Measurements from ENCODE around the gene CACNG1.
"Not testable (repeated sequence)": the region's sequence is repeated elsewhere in the genome, so short reads cannot be mapped to it uniquely, and the experiment has no call there.

CACNG1 gene

DNA sequence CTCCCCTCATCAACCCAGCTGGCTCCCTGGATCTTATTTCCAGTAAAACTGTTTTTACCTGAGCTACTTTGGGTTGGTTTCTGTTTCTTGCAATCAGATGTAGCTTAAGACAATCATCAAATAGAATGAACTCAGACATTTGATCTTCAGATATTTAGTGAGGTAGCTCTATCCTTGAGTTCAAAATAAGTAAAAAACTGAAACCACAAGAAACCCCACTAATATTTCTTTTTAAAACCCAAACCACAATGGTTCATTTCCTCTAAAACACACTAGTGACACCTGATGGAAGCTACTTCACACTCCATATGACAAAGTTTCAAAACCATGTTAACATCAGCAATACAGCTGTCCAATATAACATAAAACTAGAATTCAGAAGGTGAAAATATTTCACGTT, 37.8 kb downstream of the CACNG1 start:
- no peak for DNase-seq

DNA sequence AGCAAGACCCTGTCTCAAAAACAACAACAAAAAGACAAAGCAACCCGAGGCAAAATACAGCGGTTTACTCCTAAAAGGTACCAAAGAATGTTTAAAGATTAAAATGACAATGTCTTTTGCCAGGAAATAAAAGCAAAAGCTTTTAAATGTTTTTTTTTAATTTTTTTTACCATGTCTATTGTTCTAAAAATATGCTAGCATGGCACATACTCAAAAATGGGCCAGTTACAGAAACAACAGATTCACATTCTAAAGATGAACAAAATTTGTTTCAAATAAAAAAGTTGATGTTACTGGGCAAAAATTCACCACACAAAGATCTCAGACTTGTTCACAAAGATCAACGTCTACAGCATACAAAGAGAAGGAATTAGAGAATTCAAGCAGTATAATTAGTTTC, 41.1 kb downstream of the CACNG1 start:
- DNase-seq: no peak

DNA sequence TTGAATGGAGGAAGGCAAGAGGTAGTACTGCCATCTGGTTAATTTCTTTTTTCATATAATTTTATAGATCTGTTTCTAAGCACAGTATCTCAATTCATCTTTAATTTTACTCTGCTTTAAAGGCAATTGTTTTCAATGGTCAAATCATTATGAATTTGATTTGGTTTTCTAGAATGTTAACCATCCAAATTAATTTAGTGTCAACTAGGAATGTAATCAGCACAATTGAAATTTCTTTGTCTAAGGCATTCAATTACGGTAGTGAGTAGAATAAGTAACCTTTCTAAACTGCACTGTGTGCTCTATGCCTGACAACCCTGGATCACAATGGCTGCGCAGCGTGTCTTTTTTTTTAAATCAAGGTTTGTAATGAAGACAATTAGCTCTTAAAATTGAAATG, 44.3 kb downstream of the CACNG1 start:
- DNase-seq: no peak

DNA sequence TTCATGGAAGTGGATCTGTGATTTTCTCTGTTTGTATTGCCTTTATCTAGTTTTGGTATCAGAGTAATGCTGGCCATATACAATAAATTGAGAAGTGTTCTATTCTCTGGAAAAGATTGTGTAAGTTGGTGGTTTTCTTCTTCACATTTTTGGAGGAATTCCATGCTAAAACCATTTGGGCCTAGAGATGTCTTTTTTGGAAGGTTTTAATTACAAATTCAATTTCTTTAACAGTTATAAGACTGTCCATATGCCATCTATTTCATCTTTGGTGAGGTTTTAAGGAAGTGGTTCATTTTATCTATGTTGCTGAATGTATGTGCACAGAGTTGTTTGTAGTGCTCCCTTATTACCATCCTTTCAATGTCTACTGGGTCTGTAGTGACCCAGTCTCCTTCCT, 46.0 kb downstream of the CACNG1 start:
- DNase-seq: no peak

DNA sequence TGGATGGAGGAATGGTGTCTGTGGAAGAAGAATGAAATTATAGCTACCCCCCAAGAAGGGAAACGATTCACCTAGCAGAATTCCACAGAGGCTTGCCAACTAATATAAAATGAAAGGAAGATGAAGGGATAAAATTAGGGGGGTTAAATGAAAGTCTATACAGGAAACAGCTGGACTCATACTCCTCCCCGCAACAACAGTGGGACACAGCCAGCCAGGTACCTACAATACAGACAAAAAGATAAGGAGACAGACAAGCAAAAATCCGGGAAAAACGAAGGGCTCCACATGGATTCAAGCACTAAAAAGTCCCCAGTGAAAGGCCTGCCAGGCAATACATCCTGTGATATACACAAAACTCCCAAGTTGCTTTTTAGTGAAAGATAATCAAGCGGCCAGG, 47.9 kb downstream of the CACNG1 start:
- DNase-seq: no peak

DNA sequence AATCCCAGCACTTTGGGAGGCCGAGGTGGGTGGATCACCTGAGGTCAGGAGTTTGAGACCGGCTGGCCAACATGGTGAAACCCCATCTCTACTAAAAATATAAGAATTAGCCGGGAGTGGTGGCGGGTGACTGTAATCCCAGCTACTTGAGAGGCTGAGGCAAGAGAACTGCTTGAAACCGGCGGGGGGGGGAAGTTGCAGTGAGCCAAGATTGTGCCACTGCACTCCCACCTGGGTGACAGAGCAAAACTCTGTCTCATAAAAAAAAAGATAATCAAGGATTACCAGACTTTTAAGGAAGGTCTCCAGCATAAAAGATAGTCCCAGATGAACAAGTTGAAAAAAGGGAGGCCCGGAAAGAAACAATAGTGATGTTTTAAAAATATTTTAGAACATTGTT, 48.4 kb downstream of the CACNG1 start:
- DNase-seq: not testable (repeated sequence)

DNA sequence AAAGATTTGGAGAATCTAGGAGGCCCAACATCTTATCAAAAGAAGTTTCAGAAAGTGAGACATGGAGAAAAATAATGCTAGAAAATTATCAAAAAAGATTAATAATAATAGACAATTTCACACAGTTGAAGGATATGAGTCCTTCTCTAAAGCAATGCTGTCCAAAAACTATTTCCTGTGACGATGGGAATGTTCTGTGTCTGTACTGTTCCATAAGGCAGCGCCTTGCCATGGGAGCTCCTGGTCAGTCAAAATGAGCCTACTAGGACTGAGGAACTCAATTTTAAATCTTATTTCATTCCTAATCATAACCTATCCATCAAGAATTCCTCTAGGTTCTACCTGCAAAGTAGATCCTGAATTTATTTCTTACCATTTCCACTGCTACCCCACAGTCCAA, 49.0 kb downstream of the CACNG1 start:
- DNase-seq: no peak

DNA sequence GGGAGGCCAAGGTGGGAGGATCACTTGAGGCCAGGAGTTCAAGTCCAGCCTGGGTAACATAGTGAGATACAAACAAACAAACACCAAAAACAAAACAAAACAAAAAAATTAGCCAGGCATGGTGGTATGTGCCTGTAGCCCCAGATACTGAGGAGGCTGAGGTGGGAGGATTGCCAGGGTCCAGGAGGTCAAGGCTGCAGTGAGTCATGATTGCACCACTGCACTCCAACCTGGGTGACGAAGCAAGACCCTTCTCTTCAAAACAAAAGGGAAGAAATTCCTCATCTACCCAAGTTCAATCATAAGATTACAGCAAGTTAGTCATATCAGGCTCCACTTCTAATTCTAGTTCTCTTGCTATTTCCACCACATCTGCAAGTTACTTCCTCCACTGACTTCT, 50.9 kb downstream of the CACNG1 start:
- DNase-seq: not testable (repeated sequence)

DNA sequence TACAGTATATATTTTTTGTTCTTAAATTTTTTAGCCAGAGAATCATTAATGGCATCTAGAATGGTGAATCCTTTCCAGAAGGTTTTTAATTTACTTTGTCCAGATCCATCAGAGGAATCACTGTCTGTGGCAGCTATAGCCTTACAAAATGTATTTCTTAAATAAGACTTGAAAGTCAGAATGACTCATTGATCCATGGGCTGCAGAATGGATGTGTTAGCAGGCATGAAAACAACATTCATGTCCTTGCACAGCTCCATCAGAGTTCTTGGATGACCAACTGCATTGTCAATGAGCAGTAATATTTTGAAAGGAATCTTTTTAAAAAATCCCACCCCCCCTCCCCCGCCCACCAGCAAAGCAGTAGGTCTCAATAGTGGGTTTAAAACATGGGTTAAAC, 51.4 kb downstream of the CACNG1 start:
- no peak for DNase-seq

DNA sequence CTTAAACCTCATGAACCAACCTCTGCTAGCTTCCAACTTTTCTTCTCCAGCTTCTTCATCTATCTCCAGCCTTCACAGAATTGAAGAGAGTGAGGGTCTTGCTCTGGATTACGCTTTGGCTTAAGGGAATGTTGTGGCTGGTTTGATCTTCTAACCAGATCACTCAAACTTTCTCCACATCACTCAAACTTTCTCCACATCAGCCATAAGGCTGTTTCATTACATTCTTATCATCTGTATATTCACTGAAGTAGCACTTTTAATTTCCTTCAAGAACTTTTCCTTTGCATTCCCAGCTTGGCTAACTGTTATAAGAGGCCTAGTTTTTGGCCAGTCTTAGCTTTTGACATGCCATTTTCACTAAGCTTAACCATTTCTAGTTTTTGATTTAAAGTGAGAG, 52.3 kb downstream of the CACNG1 start:
- no peak for DNase-seq

DNA sequence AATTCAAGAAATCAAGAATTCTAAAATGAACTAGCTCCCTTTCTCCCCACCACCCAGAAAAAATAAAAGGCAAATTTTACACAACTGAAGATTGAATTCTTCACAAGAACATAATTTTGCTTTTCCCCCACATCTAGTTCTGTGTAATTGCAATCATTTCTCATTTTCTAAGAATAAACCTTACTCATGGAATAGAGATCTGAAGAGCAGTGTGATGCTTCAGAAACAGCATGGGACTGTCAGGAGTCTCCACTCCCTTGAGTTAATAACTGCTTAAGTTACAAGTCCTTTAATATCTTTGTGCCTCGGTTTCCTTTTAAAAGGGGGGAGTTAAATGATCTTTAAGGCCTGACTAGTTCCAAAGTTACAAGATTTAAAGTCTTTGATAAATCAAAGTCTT, 53.7 kb downstream of the CACNG1 start:
- DNase-seq: no peak

DNA sequence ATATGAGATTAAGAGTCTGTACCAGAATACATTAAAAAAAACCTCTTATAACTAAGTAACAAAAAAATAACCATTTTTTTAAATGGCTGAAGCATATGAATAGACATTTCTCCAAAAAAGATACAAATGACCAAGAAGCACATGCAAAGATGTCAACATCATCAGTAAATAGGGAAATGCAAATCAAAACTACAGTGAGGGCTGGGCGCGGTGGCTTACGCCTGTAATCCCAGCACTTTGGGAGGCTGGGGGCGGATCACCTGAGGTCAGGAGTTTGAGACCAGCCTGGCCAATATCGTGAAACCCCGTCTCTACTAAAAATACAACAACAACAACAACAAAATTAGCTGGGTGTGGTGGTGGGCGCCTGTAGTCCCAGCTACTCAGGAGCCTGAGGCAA, 60.3 kb downstream of the CACNG1 start:
- not testable (repeated sequence) for DNase-seq

DNA sequence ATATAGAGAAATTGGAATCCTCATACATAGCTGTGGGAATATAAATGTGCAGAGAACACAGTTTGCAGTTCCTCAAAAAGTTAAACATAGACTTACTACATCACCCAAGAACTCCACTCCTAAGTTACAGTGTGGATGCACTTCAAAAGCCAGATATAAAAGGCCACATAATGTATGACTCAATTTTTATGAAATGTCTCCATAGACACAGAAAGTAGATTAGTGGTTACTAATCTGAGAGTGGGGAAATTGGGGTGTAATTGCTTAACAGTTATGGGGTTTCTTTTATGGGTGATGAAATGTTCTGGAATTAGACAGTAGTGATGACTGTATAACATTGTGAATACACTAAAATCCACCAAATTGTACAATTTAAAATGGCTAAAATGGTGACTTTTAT, 60.9 kb downstream of the CACNG1 start:
- no peak for DNase-seq

Data from T-helper 9 cell (primary cell).